ENCODE results near the gene DIRAS1. TPM values are rescaled to one million over a fixed set of nuclear protein-coding genes. Genes with fewer than 3 reads are reported as not detected.

The DIRAS1 gene
- total and polyA plus RNA-seq, 2 of the 8 experiments (the other 6 are each of a cell fraction or from before 2014, with no cell fraction given): 20.2 to 22.3 TPM

- no peak for TF ChIP-seq BRCA1 (IDR thresholded peaks at IDR 0.05; ENCODE audit: low read depth, low read length)
- no peak for TF ChIP-seq BCL11A (IDR thresholded peaks at IDR 0.05; ENCODE audit: low read depth in 2 of 2, low read length in 2 of 2)
These were observed 683 bp upstream of the DIRAS1 start (continued) for GRCh38 chr19:2721570-2722540.

Measured in H1 (cell line).